Esophagus squamous epithelium (tissue), 5 donors: ENCODE measurements around the gene CHCHD1. TPM values are rescaled to one million over a fixed set of nuclear protein-coding genes. Genes with fewer than 3 reads are reported as not detected.

Source experiments
- DNase-seq: peaks from one replicate; lab custom pipeline; 2025; lab: John Stamatoyannopoulos, UW
- H3K27ac ChIP-seq, 4 donors: fragments of 200-600 bp; sonication (generic); one replicate each; pipeline ENCODE4 v1.5.1; 2016 to 2019; ENCODE audit warnings: mild to moderate bottlenecking in 1 of 4
- H3K27me3 ChIP-seq, 4 donors: fragments of 200-600 bp; sonication (generic); 1 replicate in 3 of 4; 2 replicates in 1 of 4; pipeline versions ENCODE4 v1.5.1 to v1.6.0; 2017 to 2021; ENCODE audit warnings: antibody characterized with exemption in 1 of 4
- H3K36me3 ChIP-seq, 3 donors: fragments of 200-600 bp; sonication (generic); one replicate each; pipeline ENCODE4 v1.5.1; 2016 to 2019
- H3K4me1 ChIP-seq, 3 donors: fragments of 200-600 bp; sonication (generic); one replicate each; pipeline ENCODE4 v1.5.1; 2017 to 2019
- H3K4me3 ChIP-seq, 4 donors: fragments of 200-600 bp; sonication (generic); 1 replicate in 3 of 4; 2 replicates in 1 of 4; pipeline ENCODE4 v1.5.1; 2016 to 2019; ENCODE audit warnings: mild to moderate bottlenecking in 2 of 4, moderate library complexity in 1 of 4
- H3K9me3 ChIP-seq, 3 donors: fragments of 200-600 bp; sonication (generic); one replicate each; pipeline ENCODE4 v1.5.1; 2016 to 2019
- POLR2A ChIP-seq, 4 donors: fragments of 450-650 bp; IDR thresholded peaks; one replicate each; pipeline ENCODE4 v1.6.1; 2017; ENCODE audit warnings: antibody characterized with exemption in 4 of 4, mild to moderate bottlenecking in 4 of 4, moderate library complexity in 3 of 4
- whole genome bisulfite sequencing, 2 donors: methylation state at CpG; one replicate each; pipeline ENCODE4 v1.1.5; 2018; 5-methylcytosine and 5-hydroxymethylcytosine counted together
- intact Hi-C: fragments of 100-400 bp; cut with DNase I; formaldehyde crosslinking; loops from one replicate; pipeline ENCODE4 v1.15.0; 2022
- total RNA-seq, 4 donors: library from RNA; depleted of rRNA; stranded (reverse); fragments of >200 nt; gene quantifications; one replicate each; pipeline ENCODE4 v1.1.0, GENCODE V29; 2016
- TF ChIP-seq, protein P1 (sequence below), 6 experiments: fragments of 450-650 bp in 4 of 6; fragments of 200-600 bp in 2 of 6; sonication (generic) in 2 of 6; IDR thresholded peaks; one replicate each; pipeline ENCODE4 v1.5.1; 2016 to 2019; ENCODE audit warnings: antibody characterized with exemption in 6 of 6, mild to moderate bottlenecking in 4 of 6, moderate library complexity in 4 of 6
- donor health status: DM: yes; HTN: yes; CAD: no.

CHCHD1 gene
- total RNA-seq, 4 donors from 2014 or later: 21.4 to 41.1 (median 32.8) TPM

- no peak for DNase-seq
- 14 to 20% methylated on average over 11 of the region's 11 CpGs for WGBS, 2 donors
- Histone ChIP-seq H3K4me1 (peaks cover 21 to 50% (median 25%) of the 10 kb centered on the region in 3 donors), H3K36me3 (peaks cover 0 to 43% (median 12%) of the 10 kb centered on the region in 3 donors), H3K27me3 (no peaks in the 10 kb centered on the region), H3K9me3 (no peaks in the 10 kb centered on the region), H3K27ac (peak overlapping the region; percentile 90 to 95 (median 92)), H3K4me3 (peak overlapping the region; percentile 59 to 81 (median 78))
- TF ChIP-seq, protein P1, sequence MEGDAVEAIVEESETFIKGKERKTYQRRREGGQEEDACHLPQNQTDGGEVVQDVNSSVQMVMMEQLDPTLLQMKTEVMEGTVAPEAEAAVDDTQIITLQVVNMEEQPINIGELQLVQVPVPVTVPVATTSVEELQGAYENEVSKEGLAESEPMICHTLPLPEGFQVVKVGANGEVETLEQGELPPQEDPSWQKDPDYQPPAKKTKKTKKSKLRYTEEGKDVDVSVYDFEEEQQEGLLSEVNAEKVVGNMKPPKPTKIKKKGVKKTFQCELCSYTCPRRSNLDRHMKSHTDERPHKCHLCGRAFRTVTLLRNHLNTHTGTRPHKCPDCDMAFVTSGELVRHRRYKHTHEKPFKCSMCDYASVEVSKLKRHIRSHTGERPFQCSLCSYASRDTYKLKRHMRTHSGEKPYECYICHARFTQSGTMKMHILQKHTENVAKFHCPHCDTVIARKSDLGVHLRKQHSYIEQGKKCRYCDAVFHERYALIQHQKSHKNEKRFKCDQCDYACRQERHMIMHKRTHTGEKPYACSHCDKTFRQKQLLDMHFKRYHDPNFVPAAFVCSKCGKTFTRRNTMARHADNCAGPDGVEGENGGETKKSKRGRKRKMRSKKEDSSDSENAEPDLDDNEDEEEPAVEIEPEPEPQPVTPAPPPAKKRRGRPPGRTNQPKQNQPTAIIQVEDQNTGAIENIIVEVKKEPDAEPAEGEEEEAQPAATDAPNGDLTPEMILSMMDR (IDR thresholded peaks at IDR 0.05): no peak
- TF ChIP-seq POLR2A (IDR thresholded peaks at IDR 0.05): no peak
- intact Hi-C loops: no loop called here
These were observed 882 bp upstream of the CHCHD1 start for GRCh38 chr10:73780966-73781365.

- Histone ChIP-seq H3K27me3 (no peaks in the 10 kb centered on the region), H3K9me3 (no peaks in the 10 kb centered on the region), H3K4me1 (peaks cover 24 to 55% (median 28%) of the 10 kb centered on the region in 3 donors), H3K4me3 (peak overlapping the region; percentile 59 to 81 (median 78)), H3K27ac (peak overlapping the region; percentile 90 to 95 (median 92)), H3K36me3 (peaks cover 0 to 38% (median 12%) of the 10 kb centered on the region in 3 donors)
- intact Hi-C loops: no loop called here
- no peak for TF ChIP-seq POLR2A (IDR thresholded peaks at IDR 0.05)
- TF ChIP-seq, protein P1 (IDR thresholded peaks at IDR 0.05): no peak
- WGBS, 2 donors: 0 to 2% methylated on average over 4 to 7 of the region's 14 CpGs
- DNase-seq: no peak
These were observed 335 bp upstream of the CHCHD1 start for GRCh38 chr10:73781548-73781878.

GRCh38 chr10:73782749-73783085 is 869 bp downstream of the CHCHD1 start:
- TF ChIP-seq, protein P1 (IDR thresholded peaks at IDR 0.05): no peak
- TF ChIP-seq POLR2A (IDR thresholded peaks at IDR 0.05): no peak
- H3K27ac ChIP-seq: peak overlapping the region; percentile 90 to 95 (median 92)
- DNase-seq: no peak
- peaks cover 36 to 67% (median 40%) of the 10 kb centered on the region in 3 donors for H3K4me1 ChIP-seq
- 29 to 46% methylated on average over 2 of the region's 2 CpGs for WGBS, 2 donors
- H3K36me3 ChIP-seq: peaks cover 0 to 26% (median 12%) of the 10 kb centered on the region in 3 donors
- H3K4me3 ChIP-seq: peak overlapping the region; percentile 59 to 81 (median 78)
- H3K27me3 ChIP-seq: no peaks in the 10 kb centered on the region
- intact Hi-C loops: no loop called here
- H3K9me3 ChIP-seq: no peaks in the 10 kb centered on the region

DNA sequence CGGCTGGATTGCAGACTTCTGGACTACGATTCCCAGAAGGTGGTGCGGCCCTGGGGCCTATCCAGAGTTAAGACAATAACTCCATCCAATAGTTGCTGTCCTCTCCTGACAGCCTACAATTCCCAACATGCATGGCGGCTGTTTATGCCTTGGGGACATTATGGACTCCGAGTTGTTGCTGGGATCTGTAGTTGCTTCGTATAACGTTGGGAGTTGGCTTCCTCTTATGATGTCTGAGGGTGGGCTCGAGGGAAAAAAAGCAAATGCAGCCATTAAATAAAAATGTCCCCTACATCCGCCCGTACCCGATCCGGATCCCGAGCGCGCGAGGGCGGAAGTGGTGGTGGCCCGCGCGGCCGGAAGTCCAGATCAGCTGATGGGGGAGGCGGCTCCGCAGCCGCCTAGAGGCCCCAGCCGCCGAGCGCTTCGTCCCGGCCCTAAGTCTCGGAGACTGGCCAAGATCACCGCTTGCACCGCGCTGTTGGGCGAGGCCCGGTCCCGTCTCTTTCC is 3.4 kb downstream of the CHCHD1 start, which contains the start of gene ZSWIM8:
Gene ZSWIM8 (plus strand): TSS at position 396 of the 510 bp plus-strand sequence. CDS start 273 bp downstream, outside the sequence.
- WGBS, 2 donors: 0% methylated on average over 4 to 15 of the region's 36 CpGs
- Histone ChIP-seq H3K27me3 (no peaks in the 10 kb centered on the region), H3K27ac (peak within 1 kb of the TSS; percentile 94 to 99 (median 95)), H3K4me1 (peaks cover 40 to 77% (median 41%) of the 10 kb centered on the region in 3 donors), H3K9me3 (no peaks in the 10 kb centered on the region), H3K36me3 (peaks cover 11 to 21% (median 12%) of the 10 kb centered on the region in 3 donors), H3K4me3 (peak within 1 kb of the TSS; percentile 92 to 99 (median 96))
- TF ChIP-seq POLR2A (IDR thresholded peaks at IDR 0.05): peak in 2 of 4 donors; percentile 72 to 82
- TF ChIP-seq, protein P1 (IDR thresholded peaks at IDR 0.05): peak in 2 of 6 experiments; percentile 4 to 13
- intact Hi-C loops: no loop called here
- peak; percentile 71 for DNase-seq

DNA sequence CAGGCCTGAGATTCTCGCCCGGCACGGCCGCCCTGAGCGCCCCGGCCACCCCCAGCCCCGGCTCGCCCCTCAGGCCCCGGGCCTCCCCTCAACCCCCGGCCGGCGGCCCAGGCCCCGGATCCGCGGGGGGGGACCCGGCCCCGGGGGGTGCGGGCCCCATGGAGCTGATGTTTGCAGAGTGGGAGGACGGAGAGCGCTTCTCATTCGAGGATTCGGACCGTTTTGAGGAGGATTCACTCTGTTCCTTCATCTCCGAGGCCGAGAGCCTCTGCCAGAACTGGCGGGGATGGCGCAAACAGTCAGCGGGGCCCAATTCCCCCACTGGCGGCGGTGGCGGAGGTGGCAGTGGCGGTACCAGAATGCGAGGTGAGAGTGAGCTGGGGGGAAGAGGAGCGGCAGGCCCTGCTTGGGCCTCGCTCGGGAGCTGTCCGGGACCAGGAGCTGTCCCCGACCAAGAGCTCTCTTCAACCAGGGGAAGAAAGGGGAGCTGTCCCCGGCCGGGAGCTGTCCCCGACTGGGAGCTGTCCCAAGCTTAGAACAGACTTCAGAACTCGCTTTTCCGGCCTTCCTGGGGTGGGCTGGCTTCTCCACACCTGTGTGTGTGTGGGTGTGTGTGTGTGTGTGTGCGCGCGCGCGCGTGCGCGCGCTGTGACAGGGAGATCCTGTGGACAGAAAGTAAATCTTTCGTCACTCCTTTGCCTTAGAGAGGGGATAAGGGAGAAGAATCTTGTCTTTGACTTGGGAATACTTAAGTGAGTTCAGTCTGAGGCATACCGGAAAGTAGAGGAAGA is 4.1 kb downstream of the CHCHD1 start:
- 2 to 5% methylated on average over 9 to 21 of the region's 54 CpGs for WGBS, 2 donors
- DNase-seq: no peak
- intact Hi-C loops: no loop called here
- Histone ChIP-seq H3K4me3 (peak overlapping the region; percentile 92 to 99 (median 96)), H3K36me3 (peaks cover 16 to 28% (median 17%) of the 10 kb centered on the region in 3 donors), H3K27ac (peak overlapping the region; percentile 94 to 99 (median 95)), H3K4me1 (peaks cover 34 to 70% (median 34%) of the 10 kb centered on the region in 3 donors), H3K9me3 (no peaks in the 10 kb centered on the region), H3K27me3 (no peaks in the 10 kb centered on the region)
- TF ChIP-seq, protein P1 (IDR thresholded peaks at IDR 0.05): no peak
- no peak for TF ChIP-seq POLR2A (IDR thresholded peaks at IDR 0.05)
